Astrocyte (in vitro differentiated cells and primary cell): ENCODE results near the gene NPIPB8. TPM values are rescaled to one million over a fixed set of nuclear protein-coding genes. Genes with fewer than 3 reads are reported as not detected.
"Not testable (repeated sequence)": the region's sequence is repeated elsewhere in the genome, so short reads cannot be mapped to it uniquely, and the experiment has no call there.

Experiments used
- DNase-seq: peaks from one replicate; pipeline ENCODE4 v3.0.0-alpha.2; 2010; ENCODE audit warnings: low read depth
- FAIRE-seq: peaks from 2 replicates; lab custom pipeline; 2011; peaks lifted over from hg19 to GRCh38; lab: Jason Lieb, UNC
- H2AFZ ChIP-seq: 2 replicates; pipeline ENCODE4 v1.6.0; 2012; ENCODE audit warnings: low read depth, low read length, inconsistent platforms
- H3K27ac ChIP-seq: 2 replicates; pipeline ENCODE4 v1.5.1; 2011; ENCODE audit warnings: low read depth, low read length, inconsistent platforms
- H3K27me3 ChIP-seq: 2 replicates; pipeline ENCODE4 v1.6.0; 2011; ENCODE audit warnings: low read length, inconsistent platforms; ENCODE audit not compliant: insufficient read depth
- H3K36me3 ChIP-seq: 2 replicates; pipeline ENCODE4 v1.5.1; 2011; ENCODE audit warnings: low read length, inconsistent platforms; ENCODE audit not compliant: insufficient read depth
- H3K4me1 ChIP-seq: 2 replicates; pipeline ENCODE4 v1.5.1; 2011; ENCODE audit warnings: low read length, inconsistent platforms; ENCODE audit not compliant: insufficient read depth
- H3K4me2 ChIP-seq: 2 replicates; pipeline ENCODE4 v1.6.0; 2012; ENCODE audit warnings: low read length, inconsistent platforms
- H3K4me3 ChIP-seq: 2 replicates; pipeline ENCODE4 v1.5.1; 2011; ENCODE audit warnings: low read depth, mild to moderate bottlenecking, low read length, inconsistent platforms; ENCODE audit not compliant: insufficient read depth
- H3K79me2 ChIP-seq: 2 replicates; pipeline ENCODE4 v1.6.0; 2012; ENCODE audit warnings: mild to moderate bottlenecking, low read length, inconsistent platforms; ENCODE audit not compliant: insufficient read depth
- H3K9ac ChIP-seq: 2 replicates; pipeline ENCODE4 v1.6.0; 2012; ENCODE audit warnings: mild to moderate bottlenecking, low read length, inconsistent platforms
- H3K9me3 ChIP-seq: 2 replicates; pipeline ENCODE4 v1.5.1; 2012; ENCODE audit warnings: low read depth, mild to moderate bottlenecking, low read length, inconsistent platforms; ENCODE audit not compliant: insufficient read depth
- H4K20me1 ChIP-seq: 2 replicates; pipeline ENCODE4 v1.6.0; 2012; ENCODE audit warnings: low read length, inconsistent platforms; ENCODE audit not compliant: insufficient read depth
- H3K27ac Mint-ChIP-seq: one replicate; pipeline ENCODE4 v1.8.0; 2021; ENCODE audit warnings: mild to moderate bottlenecking, mixed read lengths; ENCODE audit not compliant: unreplicated experiment
- H3K27me3 Mint-ChIP-seq: one replicate; pipeline ENCODE4 v1.8.0; 2021; ENCODE audit warnings: low read depth, mixed read lengths; ENCODE audit not compliant: unreplicated experiment
- H3K36me3 Mint-ChIP-seq: one replicate; pipeline ENCODE4 v1.8.0; 2021; ENCODE audit warnings: low read depth, mixed read lengths; ENCODE audit not compliant: unreplicated experiment
- H3K4me1 Mint-ChIP-seq: one replicate; pipeline ENCODE4 v1.8.0; 2021; ENCODE audit warnings: low read depth, mixed read lengths; ENCODE audit not compliant: unreplicated experiment
- H3K4me3 Mint-ChIP-seq: one replicate; pipeline ENCODE4 v1.8.0; 2021; ENCODE audit warnings: mild to moderate bottlenecking, moderate library complexity, mixed read lengths; ENCODE audit not compliant: unreplicated experiment
- H3K9me3 Mint-ChIP-seq: one replicate; pipeline ENCODE4 v1.8.0; 2021; ENCODE audit warnings: mild to moderate bottlenecking, mixed read lengths; ENCODE audit not compliant: unreplicated experiment
- total RNA-seq: library from RNA; stranded (reverse); gene quantifications from 2 replicates; pipeline ENCODE4 v1.2.1, GENCODE V29; 2021

The NPIPB8 gene
- total RNA-seq, 1 donor from 2014 or later = not detected

DNA sequence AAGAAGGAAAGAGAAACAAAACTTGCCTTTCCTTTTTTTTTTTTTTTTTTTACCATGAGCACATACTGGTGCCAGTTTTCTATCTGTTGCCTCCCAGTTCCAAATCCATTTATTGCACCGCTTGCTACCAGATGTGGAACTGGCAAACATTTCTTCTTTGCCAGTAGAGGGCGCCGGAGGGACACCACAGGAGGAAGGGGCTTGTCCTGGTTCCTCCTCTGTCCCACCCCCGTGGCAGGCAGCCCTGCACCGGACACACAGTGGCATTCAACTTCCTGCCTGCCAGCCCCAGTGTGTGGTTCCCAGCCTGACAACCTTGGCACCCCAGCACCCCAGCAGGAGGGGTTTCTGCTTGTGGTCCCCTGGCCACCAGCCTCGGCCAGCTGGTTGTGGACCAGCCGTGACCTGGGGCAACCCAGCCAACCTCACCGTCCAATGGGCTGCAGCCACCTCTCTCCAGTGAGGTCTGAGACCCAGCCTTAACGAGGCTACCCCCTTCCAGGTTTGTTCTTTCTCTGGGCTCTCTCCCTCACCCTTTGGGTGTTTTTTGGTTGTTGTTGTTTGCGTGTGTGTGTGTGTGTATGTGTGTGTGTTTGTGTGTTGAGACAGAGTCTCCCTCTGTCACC lies 50.6 kb downstream of the NPIPB8 start:
- H3K27ac ChIP-seq, DNase-seq, H3K4me3 ChIP-seq, H3K36me3 Mint-ChIP-seq, H3K79me2 ChIP-seq, H3K4me1 ChIP-seq, H3K4me1 Mint-ChIP-seq, H3K36me3 ChIP-seq, H3K4me3 Mint-ChIP-seq, H3K27ac Mint-ChIP-seq, H3K9me3 Mint-ChIP-seq, H3K9ac ChIP-seq, H3K9me3 ChIP-seq, H3K27me3 Mint-ChIP-seq, H3K27me3 ChIP-seq, H3K4me2 ChIP-seq, H4K20me1 ChIP-seq, FAIRE-seq, H2AFZ ChIP-seq: not testable (repeated sequence)

DNA sequence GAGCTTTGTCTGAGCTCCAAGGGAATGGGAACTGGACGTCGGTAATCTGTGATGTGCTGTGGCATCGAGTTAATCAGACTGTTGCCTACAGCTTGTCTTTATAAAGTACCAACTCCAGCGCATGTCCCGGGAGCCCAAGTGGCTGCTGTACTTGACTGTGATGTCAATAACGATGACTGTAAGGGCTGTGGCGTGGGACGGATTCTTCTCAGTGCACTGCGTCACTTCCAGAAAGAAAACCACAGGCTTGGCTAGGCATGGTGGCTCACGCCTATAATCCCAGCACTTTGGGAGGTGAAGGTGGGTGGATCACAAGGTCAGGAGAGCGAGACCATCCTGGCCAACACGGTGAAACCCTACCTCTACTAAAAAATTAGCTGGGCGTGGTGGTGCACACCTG lies 51.6 kb downstream of the NPIPB8 start:
- not testable (repeated sequence) for H3K27me3 ChIP-seq, DNase-seq, H2AFZ ChIP-seq, H3K27ac ChIP-seq, H4K20me1 ChIP-seq, H3K27ac Mint-ChIP-seq, H3K4me3 Mint-ChIP-seq, H3K4me3 ChIP-seq, H3K4me2 ChIP-seq, H3K36me3 Mint-ChIP-seq, H3K79me2 ChIP-seq, H3K36me3 ChIP-seq, FAIRE-seq, H3K9me3 Mint-ChIP-seq, H3K9ac ChIP-seq, H3K9me3 ChIP-seq, H3K27me3 Mint-ChIP-seq, H3K4me1 ChIP-seq, H3K4me1 Mint-ChIP-seq

DNA sequence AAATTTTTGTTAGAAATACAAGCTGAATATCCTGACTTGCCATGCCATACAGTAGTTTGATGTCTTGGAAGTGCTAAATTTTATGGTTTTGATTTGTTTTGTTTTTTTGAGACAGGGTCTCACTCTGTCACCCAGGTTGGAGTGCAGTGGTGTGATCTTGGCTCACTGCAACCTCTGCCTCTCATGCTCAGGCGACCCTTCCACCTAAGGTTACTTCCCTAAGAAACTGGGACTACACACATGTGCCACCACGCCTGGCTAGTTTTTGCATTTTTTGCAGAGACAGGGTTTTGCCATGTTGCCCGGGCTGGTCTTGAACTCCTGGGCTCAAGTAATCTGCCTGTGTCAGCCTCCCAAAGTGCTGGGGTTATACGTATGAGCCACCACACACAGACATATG lies 53.9 kb downstream of the NPIPB8 start:
- H2AFZ ChIP-seq, H3K27me3 ChIP-seq, FAIRE-seq, H3K9ac ChIP-seq, H3K79me2 ChIP-seq, H3K4me2 ChIP-seq, H3K9me3 Mint-ChIP-seq, H3K36me3 Mint-ChIP-seq, H3K36me3 ChIP-seq, H3K4me1 Mint-ChIP-seq, H3K4me3 Mint-ChIP-seq, H4K20me1 ChIP-seq, H3K27ac ChIP-seq, H3K9me3 ChIP-seq, DNase-seq, H3K27me3 Mint-ChIP-seq, H3K4me1 ChIP-seq, H3K27ac Mint-ChIP-seq, H3K4me3 ChIP-seq: not testable (repeated sequence)

DNA sequence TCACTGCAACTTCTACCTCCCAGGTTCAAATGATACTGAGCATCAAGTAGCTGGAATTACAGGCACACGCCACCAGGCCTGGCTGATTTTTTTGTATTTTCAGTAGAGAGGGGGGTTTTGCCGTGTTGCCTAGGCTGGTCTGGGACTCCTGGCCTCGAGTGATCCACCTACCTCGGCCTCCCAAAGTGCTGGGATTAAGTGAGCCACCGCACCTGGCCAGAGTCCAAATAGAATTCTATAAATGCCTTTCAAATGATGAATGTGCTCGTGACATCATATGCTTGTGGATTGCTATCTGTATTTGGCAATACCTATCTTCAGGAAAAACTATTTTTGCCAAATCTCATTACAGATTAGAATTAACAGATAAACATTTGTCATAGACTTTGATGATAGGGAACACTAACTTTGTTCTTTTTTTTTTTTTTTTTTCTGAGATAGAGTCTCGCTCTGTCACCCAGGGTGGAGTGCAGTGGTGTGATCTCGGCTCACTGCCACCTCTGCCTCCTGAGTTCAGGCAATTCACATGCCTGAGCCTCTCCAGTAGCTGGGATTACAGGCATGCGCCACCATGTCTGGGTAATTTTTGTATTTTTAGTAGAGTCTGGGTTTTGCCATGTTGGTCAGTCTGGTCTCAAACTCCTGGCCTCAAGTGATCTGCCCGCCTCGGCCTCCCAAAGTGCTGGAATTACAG lies 55.5 kb downstream of the NPIPB8 start:
- H2AFZ ChIP-seq, H4K20me1 ChIP-seq, H3K4me2 ChIP-seq, H3K27ac Mint-ChIP-seq, H3K27me3 Mint-ChIP-seq, H3K9me3 ChIP-seq, H3K36me3 ChIP-seq, H3K9ac ChIP-seq, H3K79me2 ChIP-seq, H3K36me3 Mint-ChIP-seq, H3K9me3 Mint-ChIP-seq, H3K4me1 Mint-ChIP-seq, H3K4me3 ChIP-seq, DNase-seq, H3K4me1 ChIP-seq, H3K27me3 ChIP-seq, H3K4me3 Mint-ChIP-seq, FAIRE-seq, H3K27ac ChIP-seq: not testable (repeated sequence)

DNA sequence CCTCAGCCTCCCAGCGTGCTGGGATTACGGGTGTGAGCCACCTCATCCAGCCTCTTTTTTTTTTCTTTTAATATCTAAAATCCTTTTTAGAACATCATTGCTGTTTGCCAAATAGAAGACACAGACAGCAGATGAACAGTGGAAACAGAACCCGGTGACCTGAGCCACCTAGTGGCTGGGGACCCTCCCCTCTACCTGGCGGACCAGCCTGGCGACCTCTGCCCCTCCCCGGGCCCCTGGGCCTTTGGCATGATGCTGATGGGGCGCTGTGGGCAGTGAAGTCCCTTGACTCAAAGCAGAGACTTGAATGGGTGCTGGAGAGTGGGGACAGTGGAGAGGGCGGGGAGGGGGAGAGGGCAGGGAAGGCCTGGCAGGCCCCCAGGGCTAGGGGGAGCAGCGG lies 61.9 kb downstream of the NPIPB8 start:
- not testable (repeated sequence) for H3K9me3 Mint-ChIP-seq, H3K9ac ChIP-seq, H3K36me3 ChIP-seq, H3K9me3 ChIP-seq, H3K4me1 ChIP-seq, FAIRE-seq, H3K27me3 Mint-ChIP-seq, H3K4me3 ChIP-seq, H3K27me3 ChIP-seq, H3K79me2 ChIP-seq, H3K4me1 Mint-ChIP-seq, H3K27ac Mint-ChIP-seq, H2AFZ ChIP-seq, DNase-seq, H3K4me2 ChIP-seq, H4K20me1 ChIP-seq, H3K27ac ChIP-seq, H3K36me3 Mint-ChIP-seq, H3K4me3 Mint-ChIP-seq

DNA sequence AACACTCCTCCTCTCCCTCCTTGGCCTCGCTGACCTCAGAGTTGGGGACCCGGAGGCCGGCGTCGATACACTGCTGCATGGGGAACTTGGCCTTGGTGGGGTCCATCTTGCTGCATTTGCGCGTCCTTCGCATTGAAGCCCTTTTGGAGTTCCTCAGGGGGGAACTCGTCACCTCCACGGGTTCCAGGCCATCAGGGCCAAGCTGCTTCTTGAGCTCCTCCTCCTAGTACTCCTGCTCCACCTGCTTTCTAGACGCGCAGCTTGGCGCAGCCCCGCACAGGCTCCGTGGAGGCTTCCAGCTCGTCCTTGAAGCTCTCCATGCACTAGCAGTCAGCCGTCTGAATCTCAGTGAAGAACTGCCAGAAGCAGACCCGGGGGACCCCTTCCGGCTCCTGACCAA lies 62.5 kb downstream of the NPIPB8 start:
- DNase-seq, H3K27ac Mint-ChIP-seq: not testable (repeated sequence)

More for the DNA sequence above, 62.5 kb downstream of the NPIPB8 start:
- H3K27me3 Mint-ChIP-seq, H2AFZ ChIP-seq, FAIRE-seq, H3K4me1 ChIP-seq, H3K9me3 ChIP-seq, H3K9ac ChIP-seq, H3K9me3 Mint-ChIP-seq, H3K36me3 ChIP-seq, H3K27ac ChIP-seq, H3K4me1 Mint-ChIP-seq, H4K20me1 ChIP-seq, H3K4me2 ChIP-seq, H3K4me3 Mint-ChIP-seq, H3K27me3 ChIP-seq, H3K79me2 ChIP-seq, H3K36me3 Mint-ChIP-seq, H3K4me3 ChIP-seq: not testable (repeated sequence)
